Measurements from ENCODE around the gene KCNH6.

KCNH6 gene

DNA sequence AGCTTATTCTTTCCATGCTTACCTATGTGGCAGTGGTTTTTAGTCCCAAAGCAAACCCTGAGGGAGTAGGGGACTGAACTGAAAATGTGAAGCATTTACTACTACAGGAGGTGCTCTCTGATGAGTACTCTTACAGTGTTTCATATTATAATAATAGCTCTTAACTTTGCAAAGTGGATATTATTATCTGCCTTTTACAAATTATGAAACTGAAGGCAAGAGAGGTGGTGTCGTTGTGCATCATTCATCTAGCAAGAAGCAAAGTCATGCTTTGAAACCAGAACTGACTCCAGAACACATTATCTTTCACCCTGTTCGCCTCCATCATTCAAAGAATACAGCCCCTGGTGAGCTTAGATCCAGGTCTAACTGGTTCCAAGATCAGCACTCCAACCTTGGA is 8.2 kb upstream of the KCNH6 start:
- DNase-seq (ENCODE audit: extremely low spot score) = no peak
- TF ChIP-seq, protein P1, sequence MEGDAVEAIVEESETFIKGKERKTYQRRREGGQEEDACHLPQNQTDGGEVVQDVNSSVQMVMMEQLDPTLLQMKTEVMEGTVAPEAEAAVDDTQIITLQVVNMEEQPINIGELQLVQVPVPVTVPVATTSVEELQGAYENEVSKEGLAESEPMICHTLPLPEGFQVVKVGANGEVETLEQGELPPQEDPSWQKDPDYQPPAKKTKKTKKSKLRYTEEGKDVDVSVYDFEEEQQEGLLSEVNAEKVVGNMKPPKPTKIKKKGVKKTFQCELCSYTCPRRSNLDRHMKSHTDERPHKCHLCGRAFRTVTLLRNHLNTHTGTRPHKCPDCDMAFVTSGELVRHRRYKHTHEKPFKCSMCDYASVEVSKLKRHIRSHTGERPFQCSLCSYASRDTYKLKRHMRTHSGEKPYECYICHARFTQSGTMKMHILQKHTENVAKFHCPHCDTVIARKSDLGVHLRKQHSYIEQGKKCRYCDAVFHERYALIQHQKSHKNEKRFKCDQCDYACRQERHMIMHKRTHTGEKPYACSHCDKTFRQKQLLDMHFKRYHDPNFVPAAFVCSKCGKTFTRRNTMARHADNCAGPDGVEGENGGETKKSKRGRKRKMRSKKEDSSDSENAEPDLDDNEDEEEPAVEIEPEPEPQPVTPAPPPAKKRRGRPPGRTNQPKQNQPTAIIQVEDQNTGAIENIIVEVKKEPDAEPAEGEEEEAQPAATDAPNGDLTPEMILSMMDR (IDR thresholded peaks at IDR 0.05; ENCODE audit: control extremely low read depth, extremely low read depth, low read depth, missing control alignments) = no peak
- POLR2A ChIA-PET = no interaction called here
- CTCF ChIA-PET = interaction anchor here (1.0 to 1.7 kb wide), 6 partner anchors 8 to 108 kb away, joined by 3 to 6 read pairs (median 3); no protein-coding TSS in a partner anchor

DNA sequence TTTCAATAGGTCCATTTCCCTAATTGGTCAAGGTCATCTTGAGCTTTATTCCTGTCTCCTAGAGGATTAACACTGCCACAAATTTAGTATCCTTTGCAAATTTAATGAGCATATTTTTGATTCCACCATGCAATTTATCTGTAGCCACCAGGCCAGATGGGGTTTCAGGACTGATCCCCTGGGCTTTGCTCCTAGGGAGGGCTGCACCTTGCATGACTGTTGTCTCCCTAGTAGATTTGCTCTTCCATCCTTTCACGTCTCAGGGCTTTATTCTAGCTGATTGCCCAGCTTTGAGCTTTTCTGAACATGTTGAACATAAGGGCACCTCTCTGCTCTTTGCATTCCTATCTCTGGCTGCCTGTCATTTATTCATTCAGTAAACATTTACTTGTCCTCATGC is 7.7 kb upstream of the KCNH6 start:
- ChIA-PET POLR2A (no interaction called here), CTCF (interaction anchor here (1.0 to 1.7 kb wide), 6 partner anchors 7 to 109 kb away, joined by 3 to 6 read pairs (median 3); no protein-coding TSS in a partner anchor)
- no peak for DNase-seq (ENCODE audit: extremely low spot score)
- TF ChIP-seq, protein P1 (IDR thresholded peaks at IDR 0.05; ENCODE audit: control extremely low read depth, extremely low read depth, low read depth, missing control alignments) = no peak

DNA sequence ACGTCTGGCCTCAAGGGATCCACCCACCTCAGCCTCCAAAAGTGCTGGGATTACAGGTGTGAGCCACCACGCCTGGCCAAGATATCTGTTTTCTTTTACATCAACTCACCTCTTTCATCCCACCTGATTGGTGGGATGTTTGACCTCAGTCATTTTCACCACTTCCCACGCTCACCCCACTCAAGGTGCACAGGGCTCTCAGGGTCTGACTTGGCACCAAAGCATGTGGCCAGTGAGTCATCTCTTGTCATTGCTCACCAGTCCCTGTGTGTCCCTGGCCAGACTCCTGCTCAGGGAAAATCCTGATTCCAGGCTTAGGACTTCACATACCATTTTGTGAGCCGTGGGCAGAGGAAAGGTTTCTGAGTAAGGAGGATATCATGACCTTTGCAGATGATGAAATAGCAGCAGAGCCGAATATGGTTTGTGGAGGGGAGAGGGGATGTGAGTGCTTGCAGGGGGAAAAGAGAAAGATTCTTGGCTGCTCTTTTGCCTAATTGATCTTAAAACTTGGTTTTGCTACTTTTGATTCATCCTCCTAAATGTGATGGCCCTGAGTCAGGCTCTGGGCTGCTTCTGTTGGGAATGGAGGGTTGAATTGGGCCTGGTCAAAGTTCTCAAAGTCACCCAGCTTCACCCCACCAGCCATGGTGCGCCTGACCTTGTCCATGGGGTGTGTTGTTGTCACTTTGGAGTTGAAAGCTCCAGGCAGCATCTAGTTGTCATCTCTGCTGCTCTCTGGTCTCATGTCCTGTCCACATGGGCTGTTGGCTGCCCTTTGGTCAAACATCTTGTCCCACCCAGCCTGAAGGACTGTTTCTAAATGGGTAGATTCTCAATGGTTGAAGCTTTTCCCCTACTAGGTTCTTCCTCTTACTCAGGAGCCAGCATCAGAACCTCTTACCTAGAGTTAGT is 6.0 kb upstream of the KCNH6 start:
- TF ChIP-seq, protein P1 (IDR thresholded peaks at IDR 0.05; ENCODE audit: control extremely low read depth, extremely low read depth, low read depth, missing control alignments) = no peak
- POLR2A ChIA-PET = no interaction called here
- DNase-seq (ENCODE audit: extremely low spot score) = no peak
- CTCF ChIA-PET = interaction anchor here (1.0 to 1.2 kb wide), 2 partner anchors 38 to 91 kb away, joined by 3 read pairs; no protein-coding TSS in a partner anchor

DNA sequence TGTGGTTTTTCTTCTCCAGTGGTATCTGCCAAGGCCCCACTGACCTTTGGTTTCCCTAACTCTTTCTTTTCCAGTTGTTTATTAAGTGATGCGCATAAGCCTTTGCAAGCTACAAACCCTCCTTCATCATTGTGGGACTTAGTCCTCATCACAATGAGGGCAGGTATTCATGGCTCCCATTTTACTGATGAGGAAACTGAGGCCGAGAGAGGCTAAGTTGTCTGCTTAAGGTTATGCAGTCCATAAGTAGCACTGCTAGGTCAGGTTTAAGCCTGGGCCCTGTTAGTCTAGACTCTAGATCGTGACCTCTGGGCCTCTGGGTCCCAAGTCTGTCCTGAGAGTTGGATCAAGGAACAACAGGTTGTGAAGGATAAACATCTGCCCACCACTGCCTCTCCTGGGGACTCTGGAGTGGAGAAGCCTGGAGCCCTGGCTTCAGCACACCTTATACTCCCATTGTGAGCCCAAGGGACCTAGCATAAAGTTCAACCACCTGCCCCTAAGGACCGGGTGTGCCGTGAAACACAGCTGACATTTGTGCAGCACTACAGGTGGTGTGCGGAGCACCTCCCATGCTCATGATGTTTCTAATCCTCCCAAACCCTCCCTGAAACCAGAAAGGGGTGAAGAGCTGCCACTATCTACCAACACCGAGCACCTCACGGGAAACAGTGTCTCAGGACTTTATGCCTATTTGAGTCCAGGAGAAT is 5.2 kb upstream of the KCNH6 start:
- CTCF ChIA-PET = interaction anchor here (1.0 to 1.2 kb wide), 2 partner anchors 39 to 92 kb away, joined by 3 read pairs; no protein-coding TSS in a partner anchor
- DNase-seq (ENCODE audit: extremely low spot score) = no peak
- TF ChIP-seq, protein P1 (IDR thresholded peaks at IDR 0.05; ENCODE audit: control extremely low read depth, extremely low read depth, low read depth, missing control alignments) = no peak
- POLR2A ChIA-PET = no interaction called here

DNA sequence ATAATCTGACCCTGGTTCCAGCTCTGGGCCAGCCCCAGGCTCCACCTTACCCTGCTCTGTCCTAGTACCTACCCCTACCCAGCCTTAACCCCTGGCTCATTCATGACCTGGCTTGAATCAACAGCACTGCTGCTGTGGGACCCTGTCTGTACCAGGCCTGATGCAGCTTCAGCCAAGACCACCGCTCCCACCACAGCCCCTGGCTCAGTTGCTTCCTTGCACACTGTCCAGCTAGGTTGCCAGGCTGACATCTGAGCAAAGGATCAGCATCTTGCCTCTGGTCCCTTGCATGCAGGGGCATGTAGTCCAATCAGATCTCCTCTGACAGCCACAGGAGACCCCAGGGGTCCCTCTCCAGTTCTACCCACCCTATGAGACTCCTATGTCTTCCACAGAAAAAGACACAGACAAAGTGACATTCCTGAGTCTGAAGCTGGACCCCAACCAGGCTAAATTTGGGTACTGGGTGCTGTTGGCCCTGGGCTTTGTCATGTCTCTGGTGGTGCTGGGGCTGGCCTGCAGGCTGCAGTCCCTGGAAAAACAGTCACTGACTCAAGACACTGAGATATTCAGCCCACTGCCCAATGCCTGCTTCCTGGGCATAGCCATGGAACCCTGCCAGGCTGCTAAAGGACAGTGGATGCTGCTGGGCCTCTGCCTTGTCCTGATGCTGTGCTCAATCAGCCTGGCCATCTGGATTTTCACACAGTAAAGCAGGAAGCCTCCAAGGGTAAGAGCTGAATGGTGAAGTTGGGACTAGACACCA is 3.9 kb upstream of the KCNH6 start:
- DNase-seq (ENCODE audit: extremely low spot score) = no peak
- TF ChIP-seq, protein P1 (IDR thresholded peaks at IDR 0.05; ENCODE audit: control extremely low read depth, extremely low read depth, low read depth, missing control alignments) = no peak
- POLR2A ChIA-PET = no interaction called here
- CTCF ChIA-PET = interaction anchor here (1.4 kb wide), 2 partner anchors 94 to 113 kb away, joined by 3 to 4 read pairs; no protein-coding TSS in a partner anchor

Data from GM10248 (cell line).